Suprapubic skin (tissue), 4 donors: ENCODE results near the gene ENOX2. TPM values are rescaled to one million over a fixed set of nuclear protein-coding genes. Genes with fewer than 3 reads are reported as not detected.

ENCODE experiments used
- DNase-seq, 2 donors: peaks; one replicate each; pipeline ENCODE4 v3.0.0-alpha.2; 2019; ENCODE audit warnings: low spot score in 2 of 2
- H3K27ac ChIP-seq: fragments of 200-600 bp; sonication (generic); one replicate; pipeline ENCODE4 v1.5.1; 2019
- H3K27me3 ChIP-seq: fragments of 200-600 bp; sonication (generic); one replicate; pipeline ENCODE4 v1.5.1; 2019
- H3K36me3 ChIP-seq: fragments of 200-600 bp; sonication (generic); one replicate; pipeline ENCODE4 v1.5.1; 2019
- H3K4me1 ChIP-seq: fragments of 200-600 bp; sonication (generic); one replicate; pipeline ENCODE4 v1.5.1; 2019
- H3K4me3 ChIP-seq: fragments of 200-600 bp; sonication (generic); one replicate; pipeline ENCODE4 v1.5.1; 2019; ENCODE audit warnings: mild to moderate bottlenecking
- H3K9me3 ChIP-seq: fragments of 200-600 bp; sonication (generic); one replicate; pipeline ENCODE4 v1.5.1; 2019
- CTCF ChIP-seq, 2 donors: fragments of 200-600 bp in 1 of 2; fragments of 450-650 bp in 1 of 2; sonication (generic) in 1 of 2; IDR thresholded peaks; one replicate each; pipeline ENCODE4 v1.5.1; 2016 to 2019; ENCODE audit warnings: antibody characterized with exemption in 2 of 2, mild to moderate bottlenecking in 1 of 2, moderate library complexity in 1 of 2
- EP300 ChIP-seq: sonication (generic); formaldehyde crosslinking; IDR thresholded peaks from one replicate; pipeline ENCODE4 v1.6.1; 2017; ENCODE audit warnings: antibody characterized with exemption
- POLR2A ChIP-seq, 2 donors: fragments of 450-650 bp; IDR thresholded peaks; one replicate each; pipeline ENCODE4 v1.6.1; 2017; ENCODE audit warnings: antibody characterized with exemption in 2 of 2, mild to moderate bottlenecking in 2 of 2, moderate library complexity in 2 of 2
- POLR2AphosphoS5 ChIP-seq, 3 donors: sonication (generic); formaldehyde crosslinking; IDR thresholded peaks; one replicate each; pipeline ENCODE4 v1.6.1; 2017; ENCODE audit warnings: antibody characterized with exemption in 3 of 3
- WGBS: methylation state at CpG from one replicate; pipeline ENCODE4 v1.1.5; 2018; 5-methylcytosine and 5-hydroxymethylcytosine counted together
- total RNA-seq, 4 donors: library from RNA; depleted of rRNA; stranded (reverse); fragments of >200 nt; gene quantifications; one replicate each; pipeline ENCODE4 v1.1.0, GENCODE V29; 2016

Gene ENOX2
- total RNA-seq, 4 donors from 2014 or later, result 9.6 to 11.1 (median 10.7) TPM

- Histone ChIP-seq H3K36me3 (no peaks in the 10 kb centered on the region), H3K4me1 (no peaks in the 10 kb centered on the region), H3K9me3 (no peaks in the 10 kb centered on the region), H3K4me3 (no peak overlapping the region), H3K27me3 (no peaks in the 10 kb centered on the region), H3K27ac (no peak overlapping the region)
- no peak for TF ChIP-seq POLR2AphosphoS5 (IDR thresholded peaks at IDR 0.05)
- TF ChIP-seq EP300, result no peak
- no peak for TF ChIP-seq POLR2A (IDR thresholded peaks at IDR 0.05)
- TF ChIP-seq CTCF (IDR thresholded peaks at IDR 0.05), result no peak
- WGBS, result 51% methylated on average over 4 of the region's 4 CpGs
- no peak for DNase-seq
Observed at GRCh38 chrX:130607431-130607830, 295.6 kb downstream of the ENOX2 start.

- no peaks in the 10 kb centered on the region for H3K27me3 ChIP-seq
- H3K27ac ChIP-seq, result no peak overlapping the region
- TF ChIP-seq EP300, result no peak
- no peak for TF ChIP-seq POLR2A (IDR thresholded peaks at IDR 0.05)
- TF ChIP-seq POLR2AphosphoS5 (IDR thresholded peaks at IDR 0.05), result no peak
- no peak for TF ChIP-seq CTCF (IDR thresholded peaks at IDR 0.05)
- no peak overlapping the region for H3K4me3 ChIP-seq
- H3K36me3 ChIP-seq, result no peaks in the 10 kb centered on the region
- DNase-seq, result no peak
- no peaks in the 10 kb centered on the region for H3K4me1 ChIP-seq
- 47% methylated on average over 4 of the region's 4 CpGs for WGBS
- no peaks in the 10 kb centered on the region for H3K9me3 ChIP-seq
Observed at GRCh38 chrX:130606425-130606824, 296.6 kb downstream of the ENOX2 start.

GRCh38 chrX:130604882-130605281, 298.1 kb downstream of the ENOX2 start:
- Histone ChIP-seq H3K27me3 (no peaks in the 10 kb centered on the region), H3K36me3 (no peaks in the 10 kb centered on the region), H3K4me3 (no peak overlapping the region), H3K4me1 (no peaks in the 10 kb centered on the region), H3K9me3 (no peaks in the 10 kb centered on the region), H3K27ac (no peak overlapping the region)
- DNase-seq, result no peak
- no peak for TF ChIP-seq EP300
- TF ChIP-seq CTCF (IDR thresholded peaks at IDR 0.05), result no peak
- TF ChIP-seq POLR2AphosphoS5 (IDR thresholded peaks at IDR 0.05), result no peak
- TF ChIP-seq POLR2A (IDR thresholded peaks at IDR 0.05), result no peak
- WGBS, result 60% methylated on average over 3 of the region's 3 CpGs

GRCh38 chrX:130594453-130594916, 308.5 kb downstream of the ENOX2 start:
- no peak for DNase-seq
- WGBS, result 52% methylated on average over 9 of the region's 9 CpGs
- TF ChIP-seq POLR2AphosphoS5 (IDR thresholded peaks at IDR 0.05), result no peak
- no peak for TF ChIP-seq CTCF (IDR thresholded peaks at IDR 0.05)
- no peak for TF ChIP-seq EP300
- TF ChIP-seq POLR2A (IDR thresholded peaks at IDR 0.05), result no peak
- Histone ChIP-seq H3K27me3 (no peaks in the 10 kb centered on the region), H3K36me3 (no peaks in the 10 kb centered on the region), H3K27ac (no peak overlapping the region), H3K4me1 (no peaks in the 10 kb centered on the region), H3K4me3 (no peak overlapping the region), H3K9me3 (no peaks in the 10 kb centered on the region)

GRCh38 chrX:130593911-130594310, 309.1 kb downstream of the ENOX2 start:
- Histone ChIP-seq H3K4me3 (no peak overlapping the region), H3K4me1 (no peaks in the 10 kb centered on the region), H3K36me3 (no peaks in the 10 kb centered on the region), H3K27ac (no peak overlapping the region), H3K9me3 (no peaks in the 10 kb centered on the region), H3K27me3 (no peaks in the 10 kb centered on the region)
- no peak for TF ChIP-seq CTCF (IDR thresholded peaks at IDR 0.05)
- TF ChIP-seq POLR2A (IDR thresholded peaks at IDR 0.05), result no peak
- no peak for TF ChIP-seq POLR2AphosphoS5 (IDR thresholded peaks at IDR 0.05)
- no peak for TF ChIP-seq EP300
- no peak for DNase-seq
- WGBS, result 65% methylated on average over 9 of the region's 9 CpGs
